NB4 (cell line): ENCODE results near the gene RGS3.

ENCODE experiments used
- DNase-seq: peaks from one replicate; pipeline ENCODE4 v3.0.0; 2010; ENCODE audit warnings: low read depth
- H3K4me3 ChIP-seq: one replicate; pipeline ENCODE4 v1.5.1; 2011; ENCODE audit warnings: mild to moderate bottlenecking, low read depth, low read length, moderate library complexity
- CTCF ChIP-seq: IDR thresholded peaks from one replicate; pipeline ENCODE4 v1.5.1; 2012; ENCODE audit warnings: low read depth, low read length
- MAX ChIP-seq: IDR thresholded peaks from 2 replicates; pipeline ENCODE4 v1.6.1; 2011; ENCODE audit warnings: low read depth, low read length
- MYC ChIP-seq: IDR thresholded peaks from 2 replicates; pipeline ENCODE4 v1.6.1; 2011; ENCODE audit warnings: low read depth, low read length
- POLR2A ChIP-seq: IDR thresholded peaks from 2 replicates; pipeline ENCODE4 v1.6.1; 2011; ENCODE audit warnings: mild to moderate bottlenecking; ENCODE audit not compliant: insufficient read length; ENCODE audit errors: extremely low read depth

RGS3 gene

GRCh38 chr9:113606510-113606909, 143.0 kb downstream of the RGS3 start:
- TF ChIP-seq MYC (no peak), MAX (no peak), CTCF (no peak), POLR2A (no peak)
- DNase-seq = no peak
- no peak overlapping the region for H3K4me3 ChIP-seq

GRCh38 chr9:113608082-113608685, 144.7 kb downstream of the RGS3 start:
- no peak overlapping the region for H3K4me3 ChIP-seq
- DNase-seq = no peak
- no peak for TF ChIP-seq MAX
- TF ChIP-seq CTCF = no peak
- no peak for TF ChIP-seq POLR2A
- TF ChIP-seq MYC = no peak

- TF ChIP-seq MYC (no peak), POLR2A (no peak), CTCF (no peak), MAX (no peak)
- DNase-seq = no peak
- no peak overlapping the region for H3K4me3 ChIP-seq
Observed at GRCh38 chr9:113609562-113610318, 146.2 kb downstream of the RGS3 start.

GRCh38 chr9:113611461-113612215, 148.1 kb downstream of the RGS3 start:
- no peak overlapping the region for H3K4me3 ChIP-seq
- TF ChIP-seq MAX (no peak), MYC (no peak), POLR2A (no peak), CTCF (no peak)
- no peak for DNase-seq

GRCh38 chr9:113612216-113612747, 148.8 kb downstream of the RGS3 start:
- TF ChIP-seq CTCF = no peak
- TF ChIP-seq MYC = no peak
- TF ChIP-seq POLR2A = no peak
- no peak for TF ChIP-seq MAX
- DNase-seq = no peak

More at GRCh38 chr9:113612216-113612747, 148.8 kb downstream of the RGS3 start:
- no peak overlapping the region for H3K4me3 ChIP-seq
